Endothelial cell of umbilical vein (primary cell): Measurements from ENCODE around the gene CCDC187. TPM values are rescaled to one million over a fixed set of nuclear protein-coding genes. Genes with fewer than 3 reads are reported as not detected.

Experiments
- BruUV-seq: library from RNA; stranded (reverse); fragments of 400-500 nt; replicated peaks from 2 replicates; lab custom pipeline; 2021; lab: Mats Ljungman, UMichigan
- CTCF ChIA-PET: fragments of 300-600, 350-600 bp; sonication (Branson Sonifier 250); formaldehyde crosslinking; loops from one replicate; lab custom pipeline; 2021; ENCODE audit warnings: antibody characterized with exemption, inconsistent platforms; lab: Charles Lee
- POLR2A ChIA-PET: fragments of 300-600, 350-600 bp; sonication (Branson Sonifier 250); formaldehyde crosslinking; loops from one replicate; lab custom pipeline; 2021; ENCODE audit warnings: antibody characterized with exemption, inconsistent platforms; lab: Charles Lee
- DNase-seq: peaks from one replicate; pipeline ENCODE4 v3.0.0-alpha.2; 2011; ENCODE audit warnings: low read depth, low spot score
- FAIRE-seq: peaks from 2 replicates; lab custom pipeline; 2011; peaks lifted over from hg19 to GRCh38; lab: Jason Lieb, UNC
- H2AFZ ChIP-seq: 2 replicates; pipeline ENCODE4 v1.6.0; 2012; ENCODE audit warnings: low read depth, low read length, control low read depth, inconsistent platforms
- H3K27ac ChIP-seq: 2 replicates; pipeline ENCODE4 v1.5.1; 2011; ENCODE audit warnings: low read depth, mild to moderate bottlenecking, control low read depth, low read length, moderate library complexity; ENCODE audit not compliant: insufficient read depth
- H3K27me3 ChIP-seq, 2 experiments: 2 replicates each; pipeline versions ENCODE4 v1.6.0 to v1.6.1; 2011; ENCODE audit warnings: low read length in 2 of 2, mixed read lengths in 1 of 2; ENCODE audit not compliant: control insufficient read depth in 2 of 2, insufficient read depth in 2 of 2
- H3K36me3 ChIP-seq, 2 experiments: 2 replicates in 1 of 2; 3 replicates in 1 of 2; pipeline ENCODE4 v1.5.1; 2011; ENCODE audit warnings: low read length in 2 of 2, mild to moderate bottlenecking in 1 of 2, moderate library complexity in 1 of 2; ENCODE audit not compliant: control insufficient read depth in 2 of 2, insufficient read depth in 2 of 2; ENCODE audit errors: extremely low read depth in 1 of 2
- H3K4me1 ChIP-seq: 3 replicates; pipeline ENCODE4 v1.5.1; 2011; ENCODE audit warnings: mild to moderate bottlenecking, low read length; ENCODE audit not compliant: control insufficient read depth, insufficient read depth; ENCODE audit errors: extremely low read depth
- H3K4me2 ChIP-seq: 2 replicates; pipeline ENCODE4 v1.6.1; 2011; ENCODE audit warnings: low read length, control low read depth, mixed read lengths; ENCODE audit not compliant: insufficient read depth
- H3K4me3 ChIP-seq, 3 experiments: fragments of 200-600 bp in 1 of 3; sonication (generic), shearing (Covaris generic) in 1 of 3; replicated peaks in 1 of 3; 2 replicates each; pipeline ENCODE4 v1.5.1; 2011 to 2016; ENCODE audit warnings: control low read depth in 3 of 3, low read length in 3 of 3, mild to moderate bottlenecking in 2 of 3, inconsistent platforms in 1 of 3, low read depth in 1 of 3, moderate library complexity in 1 of 3; ENCODE audit not compliant: insufficient read depth in 1 of 3
- H3K79me2 ChIP-seq: 2 replicates; pipeline ENCODE4 v1.6.0; 2012; ENCODE audit warnings: low read length, inconsistent platforms; ENCODE audit not compliant: control insufficient read depth, insufficient read depth
- H3K9ac ChIP-seq: replicated peaks from 2 replicates; pipeline ENCODE3; 2011; ENCODE audit warnings: low read length, control low read depth; ENCODE audit not compliant: insufficient read depth; ENCODE audit errors: extremely low read depth
- H3K9me1 ChIP-seq: replicated peaks from 3 replicates; pipeline ENCODE4 v1.6.0; 2011; ENCODE audit warnings: mild to moderate bottlenecking, low read length; ENCODE audit not compliant: control insufficient read depth, insufficient read depth; ENCODE audit errors: extremely low read depth
- H3K9me3 ChIP-seq: replicated peaks from 2 replicates; pipeline ENCODE4 v1.5.1; 2012; ENCODE audit warnings: low read length, inconsistent platforms; ENCODE audit not compliant: control insufficient read depth, insufficient read depth
- H4K20me1 ChIP-seq: replicated peaks from 2 replicates; pipeline ENCODE3; 2011; ENCODE audit warnings: mild to moderate bottlenecking, low read length; ENCODE audit not compliant: control insufficient read depth, insufficient read depth; ENCODE audit errors: extremely low read depth
- CTCF ChIP-seq, 2 donors: IDR thresholded peaks; 1 replicate in 1 of 2; 2 replicates in 1 of 2; pipeline ENCODE4 v1.5.1; 2011; ENCODE audit warnings: low read length in 2 of 2, mild to moderate bottlenecking in 2 of 2, moderate library complexity in 2 of 2, control low read depth in 1 of 2, inconsistent platforms in 1 of 2, low read depth in 1 of 2; ENCODE audit not compliant: insufficient read depth in 1 of 2; ENCODE audit errors: extremely low read depth in 1 of 2
- EZH2 ChIP-seq: IDR thresholded peaks from 2 replicates; pipeline ENCODE4 v1.6.1; 2012; ENCODE audit warnings: borderline replicate concordance, low read depth, mild to moderate bottlenecking, moderate library complexity, low read length, inconsistent platforms; ENCODE audit not compliant: severe bottlenecking
- FOS ChIP-seq: IDR thresholded peaks from 2 replicates; pipeline ENCODE4 v1.6.1; 2011; ENCODE audit warnings: mild to moderate bottlenecking, low read length, moderate library complexity, borderline replicate concordance; ENCODE audit not compliant: insufficient read depth
- GATA2 ChIP-seq: IDR thresholded peaks from 2 replicates; pipeline ENCODE4 v1.7.0; 2011; ENCODE audit warnings: low read depth, mild to moderate bottlenecking, moderate library complexity, mixed read lengths, low read length; ENCODE audit not compliant: insufficient read length, insufficient read depth
- JUN ChIP-seq: IDR thresholded peaks from 2 replicates; pipeline ENCODE4 v1.6.1; 2011; ENCODE audit warnings: borderline replicate concordance, low read depth; ENCODE audit not compliant: insufficient read length, insufficient read depth
- MAX ChIP-seq: IDR thresholded peaks from 2 replicates; pipeline ENCODE4 v1.6.1; 2011; ENCODE audit not compliant: insufficient read depth, insufficient read length
- MYC ChIP-seq: IDR thresholded peaks from one replicate; pipeline ENCODE4 v1.6.1; 2011; ENCODE audit warnings: mild to moderate bottlenecking, low read depth, low read length
- POLR2A ChIP-seq: IDR thresholded peaks from 2 replicates; pipeline ENCODE4 v1.6.1; 2012; ENCODE audit warnings: low read depth, mild to moderate bottlenecking, control low read depth, low read length
- POLR2AphosphoS5 ChIP-seq: IDR thresholded peaks from 2 replicates; pipeline ENCODE4 v1.6.1; 2012; ENCODE audit warnings: low read depth, mild to moderate bottlenecking, control low read depth, low read length, moderate library complexity; ENCODE audit not compliant: insufficient read depth
- dilution Hi-C: fragments of 300-500 bp; cut with MboI; formaldehyde crosslinking; loops from one replicate; pipeline ENCODE4 v1.15.0; 2019; ENCODE audit warnings: low sequenced_read_pairs; ENCODE audit not compliant: extremely low pct_ligation_motif_present
- intact Hi-C: fragments of 100-400 bp; cut with micrococcal nuclease; formaldehyde crosslinking; loops from one replicate; pipeline ENCODE4 v1.10.0; 2022
- polyA plus RNA-seq, 4 experiments: library from polyadenylated mRNA; depleted of rRNA in 3 of 4; stranded (reverse) in 3 of 4; unstranded in 1 of 4; fragments of >200 nt; gene quantifications; 2 replicates each; pipeline versions ENCODE4 v1.2.1 to v1.2.3, GENCODE V29; 2011 to 2012; ENCODE audit warnings: missing spikeins in 1 of 4
- total RNA-seq: library from RNA; stranded (reverse); gene quantifications from 2 replicates; pipeline ENCODE4 v1.2.3, GENCODE V29; 2021

Gene CCDC187
- total and polyA plus RNA-seq, 2 donors (not counting 3 experiments of a cell fraction or from before 2014, with no cell fraction given) = not detected

GRCh38 chr9:136231478-136232297, 72.2 kb downstream of the CCDC187 start:
- Histone ChIP-seq H2AFZ (no peak overlapping the region), H3K4me1 (peaks cover 7% of the 10 kb centered on the region), H3K27me3 (no peaks in the 10 kb centered on the region), H3K4me2 (no peak overlapping the region), H3K36me3 (peaks cover 0 to 7% of the 10 kb centered on the region in 2 experiments), H3K79me2 (no peaks in the 10 kb centered on the region), H3K9me3 (no peaks in the 10 kb centered on the region), H3K9me1 (no peaks in the 10 kb centered on the region), H3K9ac (no peak overlapping the region), H3K4me3 (no peak overlapping the region), H4K20me1 (no peaks in the 10 kb centered on the region), H3K27ac (no peak overlapping the region)
- intact Hi-C loops (no loop called here), dilution Hi-C loops (no loop called here)
- DNase-seq (no peak), FAIRE-seq (no peak)
- TF ChIP-seq GATA2 = no peak
- TF ChIP-seq POLR2A = no peak
- ChIA-PET CTCF (no interaction called here), POLR2A (no interaction called here)
- BruUV-seq = no TSS peak

GRCh38 chr9:136230773-136231172, 73.1 kb downstream of the CCDC187 start:
- H3K9me1 ChIP-seq = no peaks in the 10 kb centered on the region
- FAIRE-seq (no peak), DNase-seq (no peak)
- no peak overlapping the region for H3K4me2 ChIP-seq
- TF ChIP-seq EZH2 (no peak), GATA2 (no peak), MAX (no peak), CTCF (IDR thresholded peaks at IDR 0.05; ENCODE audit: extremely low read depth in 1 of 2, insufficient read depth in 1 of 2, low read depth in 1 of 2, low read length in 2 of 2) (no peak), JUN (no peak), MYC (no peak), POLR2AphosphoS5 (no peak), POLR2A (no peak), FOS (no peak)
- peaks cover 7% of the 10 kb centered on the region for H3K4me1 ChIP-seq
- no peaks in the 10 kb centered on the region for H4K20me1 ChIP-seq
- peaks cover 0 to 3% of the 10 kb centered on the region in 2 experiments for H3K36me3 ChIP-seq
- intact Hi-C loops (no loop called here), dilution Hi-C loops (no loop called here)
- H2AFZ ChIP-seq = no peak overlapping the region
- no peaks in the 10 kb centered on the region for H3K9me3 ChIP-seq
- no peak overlapping the region for H3K4me3 ChIP-seq
- no peak overlapping the region for H3K9ac ChIP-seq
- no peaks in the 10 kb centered on the region for H3K79me2 ChIP-seq
- ChIA-PET POLR2A (no interaction called here), CTCF (no interaction called here)
- H3K27ac ChIP-seq = no peak overlapping the region
- no TSS peak for BruUV-seq
- no peaks in the 10 kb centered on the region for H3K27me3 ChIP-seq
